Pancreas (tissue), 10 donors: ENCODE results near the gene GCGR. TPM values are rescaled to one million over a fixed set of nuclear protein-coding genes. Genes with fewer than 3 reads are reported as not detected.
"Not testable (repeated sequence)": the region's sequence is repeated elsewhere in the genome, so short reads cannot be mapped to it uniquely, and the experiment has no call there.

Experiments used
- ATAC-seq, 4 donors: fragments of 200-7000 bp; cut with Tn5 transposase; one replicate each; pipeline versions ENCODE4 v1.8.0 to v1.9.1; 2020; ENCODE audit warnings: mild to moderate bottlenecking in 4 of 4, moderate library complexity in 4 of 4
- DNase-seq, 6 donors: peaks; one replicate each; pipeline ENCODE4 v3.0.0-alpha.2; 2020
- FAIRE-seq: peaks from 2 replicates; lab custom pipeline; 2012; peaks lifted over from hg19 to GRCh38; lab: Jason Lieb, UNC
- H3K27ac ChIP-seq, 4 donors: fragments of 200-600 bp; sonication (generic); 1 replicate in 3 of 4; 2 replicates in 1 of 4; pipeline versions ENCODE4 v1.5.0 to v1.8.0; 2020
- H3K27me3 ChIP-seq, 4 donors: fragments of 200-600 bp; one replicate each; pipeline ENCODE4 v1.8.0; 2021
- H3K36me3 ChIP-seq, 3 donors: fragments of 200-600 bp; sonication (generic) in 1 of 3; one replicate each; pipeline versions ENCODE4 v1.5.0 to v1.8.0; 2020 to 2021
- H3K4me1 ChIP-seq, 3 donors: fragments of 200-600 bp; one replicate each; pipeline ENCODE4 v1.8.0; 2021
- H3K4me3 ChIP-seq, 4 donors: fragments of 200-600 bp; sonication (generic) in 2 of 4; one replicate each; pipeline versions ENCODE4 v1.5.0 to v1.8.0; 2020 to 2021
- H3K9me3 ChIP-seq, 4 donors: fragments of 200-600 bp; one replicate each; pipeline ENCODE4 v1.8.0; 2021
- WGBS, 2 donors: extraction: QIAGEN DNeasy Blood & Tissue Kit; methylation state at CpG; one replicate each; pipeline ENCODE4 v1.1.7; 2013; 5-methylcytosine and 5-hydroxymethylcytosine counted together
- intact Hi-C, 3 donors: fragments of 100-400 bp; cut with DNase I; formaldehyde crosslinking; loops; one replicate each; pipeline versions ENCODE4 v1.11.1 to v1.14.2; 2022
- polyA plus RNA-seq, 2 donors: library from polyadenylated mRNA; stranded (reverse); fragments of 200-250 nt; gene quantifications; one replicate each; pipeline ENCODE4 v1.2.3, GENCODE V29; 2013
- total RNA-seq, 6 donors: library from RNA; stranded (reverse); fragmentation: NEBNext Ultra II Directional in 4 of 6; extraction: Animal tissue kit (Norgen Biotek cat#: 25700) in 4 of 6; gene quantifications; one replicate each; pipeline versions ENCODE4 v1.2.1 to v1.2.4, GENCODE V29; 2021 to 2023
- TF ChIP-seq, protein P1 (sequence below), 4 donors: fragments of 200-600 bp; sonication (generic) in 3 of 4; IDR thresholded peaks; one replicate each; pipeline versions ENCODE4 v1.5.0 to v1.8.0; 2021; ENCODE audit warnings: antibody characterized with exemption in 4 of 4
- donor health status: healthy with polysubstance abuse.
- donor health status: DM: no; HTN: no; CAD: no; lungs with moderate emphysema.
- donor health status: DM: no; HTN: no; CAD: no.
- donor health status: control.
- donor health status: control.
- donor health status: Bipolar disorder and iron deficiency.
- donor health status: DM: yes; HTN: yes; CAD: no.
- donor health status: DM: no; HTN: no; CAD: no.
- donor health status: DM: no; HTN: no; CAD: no.
- donor health status: DM: yes; HTN: yes; CAD: no.

GCGR gene
- total and polyA plus RNA-seq, 8 donors, result 0.28 to 22.7 (median 1.5) TPM; not detected in 1

DNA sequence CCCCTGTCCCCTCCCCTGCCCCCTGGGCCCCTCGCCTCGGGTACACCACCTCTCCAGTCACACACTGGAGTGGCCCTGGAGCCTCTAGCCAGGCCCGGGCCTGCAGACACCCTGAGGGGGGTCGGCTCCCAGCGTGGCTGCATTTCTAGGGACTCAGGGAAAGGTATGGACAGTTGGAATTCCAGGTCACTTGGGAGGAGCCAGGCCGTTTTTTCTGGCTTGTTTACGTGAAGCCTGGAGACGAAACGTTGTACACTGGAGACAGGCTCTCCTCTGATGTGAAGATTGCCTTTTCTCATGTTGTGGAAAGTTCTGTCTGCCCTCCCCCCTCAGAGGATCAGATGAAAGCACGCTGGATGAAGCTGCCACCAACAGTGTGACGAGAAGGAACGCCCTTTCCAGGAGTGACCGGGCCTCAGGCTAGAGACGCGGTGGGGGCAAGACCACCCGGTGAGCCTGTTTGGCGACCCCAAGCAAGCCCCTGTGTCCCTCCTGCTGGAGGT lies 34.9 kb downstream of the GCGR start:
- WGBS, 2 donors, result 49 to 54% methylated on average over 17 of the region's 17 CpGs
- Histone ChIP-seq H3K36me3 (peaks cover 0 to 7% (median 7%) of the 10 kb centered on the region in 3 donors), H3K9me3 (no peaks in the 10 kb centered on the region), H3K4me3 (no peak overlapping the region), H3K4me1 (peaks cover 0 to 13% (median 3%) of the 10 kb centered on the region in 3 donors), H3K27ac (no peak overlapping the region), H3K27me3 (no peaks in the 10 kb centered on the region)
- no peak for ATAC-seq
- no peak for FAIRE-seq
- intact Hi-C loops, result no loop called here
- TF ChIP-seq, protein P1, sequence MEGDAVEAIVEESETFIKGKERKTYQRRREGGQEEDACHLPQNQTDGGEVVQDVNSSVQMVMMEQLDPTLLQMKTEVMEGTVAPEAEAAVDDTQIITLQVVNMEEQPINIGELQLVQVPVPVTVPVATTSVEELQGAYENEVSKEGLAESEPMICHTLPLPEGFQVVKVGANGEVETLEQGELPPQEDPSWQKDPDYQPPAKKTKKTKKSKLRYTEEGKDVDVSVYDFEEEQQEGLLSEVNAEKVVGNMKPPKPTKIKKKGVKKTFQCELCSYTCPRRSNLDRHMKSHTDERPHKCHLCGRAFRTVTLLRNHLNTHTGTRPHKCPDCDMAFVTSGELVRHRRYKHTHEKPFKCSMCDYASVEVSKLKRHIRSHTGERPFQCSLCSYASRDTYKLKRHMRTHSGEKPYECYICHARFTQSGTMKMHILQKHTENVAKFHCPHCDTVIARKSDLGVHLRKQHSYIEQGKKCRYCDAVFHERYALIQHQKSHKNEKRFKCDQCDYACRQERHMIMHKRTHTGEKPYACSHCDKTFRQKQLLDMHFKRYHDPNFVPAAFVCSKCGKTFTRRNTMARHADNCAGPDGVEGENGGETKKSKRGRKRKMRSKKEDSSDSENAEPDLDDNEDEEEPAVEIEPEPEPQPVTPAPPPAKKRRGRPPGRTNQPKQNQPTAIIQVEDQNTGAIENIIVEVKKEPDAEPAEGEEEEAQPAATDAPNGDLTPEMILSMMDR (IDR thresholded peaks at IDR 0.05), result no peak
- peak in 1 of 6 donors; percentile 53 for DNase-seq

DNA sequence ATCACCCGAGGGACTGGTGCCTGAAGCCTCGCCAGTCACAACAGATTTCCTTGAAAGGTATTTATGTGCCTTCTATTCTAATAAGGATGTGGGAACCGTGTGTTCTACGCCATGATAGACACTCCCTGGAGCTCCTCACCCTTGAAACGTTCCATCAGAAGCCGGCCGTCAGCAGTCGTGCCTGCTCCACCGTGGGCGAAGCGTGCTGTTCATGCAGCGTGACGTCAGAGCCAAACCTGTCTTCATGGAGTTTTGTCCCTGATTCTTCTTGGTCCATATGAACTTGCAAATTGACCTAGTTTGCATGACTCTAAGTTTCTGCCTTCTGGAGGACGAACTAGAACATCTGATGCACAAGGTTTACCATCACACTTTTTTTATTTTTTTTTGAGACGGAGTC lies 35.4 kb downstream of the GCGR start:
- intact Hi-C loops, result no loop called here
- peaks cover 0 to 15% (median 0%) of the 10 kb centered on the region in 3 donors for H3K4me1 ChIP-seq
- FAIRE-seq (no peak), ATAC-seq (no peak), DNase-seq (no peak)
- WGBS, 2 donors, result 72 to 75% methylated on average over 15 of the region's 15 CpGs
- no peak overlapping the region for H3K4me3 ChIP-seq
- H3K27ac ChIP-seq, result no peak overlapping the region
- H3K27me3 ChIP-seq, result no peaks in the 10 kb centered on the region
- peaks cover 0 to 12% (median 12%) of the 10 kb centered on the region in 3 donors for H3K36me3 ChIP-seq
- H3K9me3 ChIP-seq, result no peaks in the 10 kb centered on the region
- TF ChIP-seq, protein P1 (IDR thresholded peaks at IDR 0.05), result no peak

DNA sequence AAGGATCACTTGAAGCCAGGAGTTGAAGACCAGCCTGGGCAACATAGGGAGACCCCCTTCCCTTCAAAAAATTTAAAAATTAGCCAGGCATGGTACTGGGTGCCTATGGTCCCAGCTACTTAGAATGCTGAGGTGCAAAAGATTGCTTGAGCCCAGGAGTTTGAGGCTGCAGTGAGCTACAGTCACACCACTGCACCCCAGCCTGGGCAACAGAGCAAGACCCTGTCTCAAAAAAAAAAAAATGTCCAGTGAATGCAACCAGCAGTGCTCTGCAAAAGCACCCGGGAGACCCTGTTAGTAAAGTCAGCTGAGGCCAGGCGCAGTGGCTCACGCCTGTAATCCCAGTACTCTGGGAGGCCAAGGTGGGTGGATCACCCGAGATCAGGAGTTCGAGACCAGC lies 36.1 kb downstream of the GCGR start:
- 91 to 92% methylated on average over 5 of the region's 5 CpGs for WGBS, 2 donors
- intact Hi-C loops, H3K27ac ChIP-seq, H3K4me3 ChIP-seq, ATAC-seq, DNase-seq, H3K9me3 ChIP-seq, H3K27me3 ChIP-seq, FAIRE-seq: not testable (repeated sequence)
- Histone ChIP-seq H3K4me1 (peaks cover 0 to 15% (median 0%) of the 10 kb centered on the region in 3 donors), H3K36me3 (peaks cover 2 to 20% (median 18%) of the 10 kb centered on the region in 3 donors)

DNA sequence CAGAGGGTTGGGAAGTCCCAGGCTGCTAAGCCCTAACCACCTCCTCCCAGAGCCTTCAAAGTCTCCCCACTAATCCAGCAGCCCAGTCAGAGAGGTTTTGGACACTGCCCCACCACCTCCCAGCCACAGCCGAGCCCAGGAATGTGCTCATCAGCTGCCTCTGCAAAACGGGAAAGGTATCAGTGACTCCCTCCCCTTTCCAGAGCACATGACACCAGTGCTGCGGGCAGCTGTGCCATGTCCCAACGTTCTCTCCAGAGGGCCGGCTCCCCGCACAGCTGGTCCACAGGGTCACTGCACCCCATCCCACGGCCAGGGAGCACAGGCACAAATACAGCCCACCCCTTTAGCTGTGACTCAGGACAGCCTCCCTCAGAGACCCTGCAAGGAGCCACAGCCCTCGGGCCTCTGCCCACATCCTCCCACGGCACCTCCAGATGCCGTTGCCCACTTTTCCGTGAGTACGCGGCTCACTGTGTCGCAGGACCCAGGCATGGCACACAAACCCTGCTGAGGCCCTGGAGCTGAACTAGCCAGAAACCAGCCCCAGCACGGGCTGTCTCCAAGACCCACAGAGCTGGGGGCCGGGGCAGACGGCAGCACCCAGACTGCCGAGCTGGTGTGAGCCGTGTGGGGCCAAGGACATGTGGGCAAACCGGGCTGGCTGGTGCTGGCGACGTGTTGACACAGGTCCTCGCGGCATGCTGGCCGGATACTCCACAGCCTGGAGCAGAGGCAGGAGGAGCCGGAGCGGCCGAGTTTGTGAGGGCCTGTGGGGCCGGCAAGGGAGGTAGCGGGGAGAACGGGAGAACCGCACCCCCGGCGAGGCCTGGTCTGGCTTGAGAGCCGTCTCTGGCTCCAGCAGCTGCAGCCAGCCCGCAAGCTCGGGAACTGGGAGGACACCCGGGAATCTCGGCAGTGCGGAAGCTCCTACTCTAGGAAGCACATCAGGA lies 37.2 kb downstream of the GCGR start:
- TF ChIP-seq, protein P1 (IDR thresholded peaks at IDR 0.05), result no peak
- 32 to 39% methylated on average over 40 of the region's 40 CpGs for WGBS, 2 donors
- no peaks in the 10 kb centered on the region for H3K9me3 ChIP-seq
- intact Hi-C loops, result no loop called here
- peaks cover 0 to 15% (median 0%) of the 10 kb centered on the region in 3 donors for H3K4me1 ChIP-seq
- peak; percentile 63 to 85 (median 76) for ATAC-seq
- no peak overlapping the region for H3K4me3 ChIP-seq
- H3K27me3 ChIP-seq, result no peaks in the 10 kb centered on the region
- FAIRE-seq, result no peak
- peak; percentile 66 to 93 (median 74) for DNase-seq
- H3K27ac ChIP-seq, result peak overlapping the region in 2 of 4 donors; percentile 34 to 51
- H3K36me3 ChIP-seq, result peaks cover 11 to 30% (median 29%) of the 10 kb centered on the region in 3 donors

DNA sequence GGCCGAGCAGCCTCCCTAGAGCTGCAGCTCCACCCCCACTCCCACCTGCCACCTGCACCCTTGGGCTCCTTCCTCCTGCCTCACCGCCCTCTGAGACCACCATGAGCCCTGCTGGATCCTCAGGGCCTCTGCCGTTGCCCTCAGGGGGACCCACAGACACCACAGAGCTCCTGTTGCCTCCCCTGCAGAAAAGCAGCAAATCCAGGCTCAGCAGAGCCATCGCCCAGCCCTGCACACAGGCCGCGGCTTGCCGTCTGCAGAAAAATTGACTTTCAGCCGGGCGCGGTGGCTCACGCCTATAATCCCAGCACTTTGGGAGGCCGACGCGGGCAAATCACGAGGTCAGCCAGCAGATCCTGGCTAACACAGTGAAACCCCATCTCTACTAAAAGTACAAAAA lies 37.9 kb downstream of the GCGR start:
- Histone ChIP-seq H3K9me3 (no peaks in the 10 kb centered on the region), H3K27ac (peak overlapping the region in 1 of 4 donors; percentile 51), H3K27me3 (no peaks in the 10 kb centered on the region), H3K4me1 (peaks cover 0 to 15% (median 0%) of the 10 kb centered on the region in 3 donors), H3K36me3 (peaks cover 14 to 38% (median 36%) of the 10 kb centered on the region in 3 donors), H3K4me3 (no peak overlapping the region)
- DNase-seq (no peak), ATAC-seq (peak in 3 of 4 donors; percentile 2 to 6 (median 3)), FAIRE-seq (no peak)
- intact Hi-C loops, result no loop called here
- TF ChIP-seq, protein P1 (IDR thresholded peaks at IDR 0.05), result no peak
- 53 to 58% methylated on average over 15 of the region's 15 CpGs for WGBS, 2 donors
